C4-2B (cell line): Measurements from ENCODE around the gene RNF138.

Source experiments
- CTCF ChIP-seq: fragments of 450-650 bp; conservative IDR thresholded peaks from 2 replicates; pipeline ENCODE4 v1.5.1; 2017; ENCODE audit warnings: mild to moderate bottlenecking
- ZFX ChIP-seq: fragments of 450-650 bp; IDR thresholded peaks from 2 replicates; pipeline ENCODE4 v1.6.1; 2017

DNA sequence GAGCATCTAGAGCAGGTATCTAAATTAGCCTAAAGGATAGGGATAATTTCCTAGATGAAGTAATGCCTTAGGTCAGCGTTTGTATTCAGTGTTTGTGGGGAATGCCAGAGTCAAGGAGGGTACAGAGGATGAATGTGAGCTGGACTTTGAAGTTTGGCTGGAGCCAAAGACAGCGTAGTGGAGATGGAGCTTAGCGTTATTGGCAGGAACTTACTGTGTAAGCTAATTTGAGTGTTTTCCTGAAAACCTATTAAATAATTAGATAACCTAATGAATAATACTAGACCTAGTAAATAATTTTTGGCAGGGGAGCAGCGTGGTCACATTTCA lies 4.2 kb downstream of the RNF138 start:
- no peak for TF ChIP-seq ZFX
- TF ChIP-seq CTCF: no peak
